Measurements from ENCODE around the gene ZBTB46.
"Not testable (repeated sequence)": the region's sequence is repeated elsewhere in the genome, so short reads cannot be mapped to it uniquely, and the experiment has no call there.

Gene ZBTB46

DNA sequence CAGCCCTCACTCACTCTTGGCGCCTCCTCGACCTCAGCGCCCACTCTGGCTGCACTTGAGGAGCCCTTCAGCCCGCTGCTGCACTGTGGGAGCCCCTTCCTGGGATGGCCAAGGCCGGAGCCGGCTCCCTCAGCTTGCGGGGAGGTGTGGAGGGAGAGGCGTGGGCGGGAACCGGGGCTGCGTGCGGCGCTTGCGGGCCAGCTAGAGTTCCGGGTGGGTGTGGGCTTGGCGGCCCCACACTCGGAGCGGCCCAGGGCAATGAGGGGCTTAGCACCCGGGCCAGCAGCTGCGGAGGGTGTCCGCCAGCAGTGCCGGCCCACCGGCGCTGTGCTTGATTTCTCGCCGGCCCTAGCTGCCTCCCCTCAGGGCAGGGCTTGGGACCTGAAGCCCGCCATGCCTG is 30.7 kb downstream of the ZBTB46 start:
- H3K36me3 ChIP-seq (ENCODE audit: control insufficient read depth in 1 of 2, insufficient read depth in 2 of 2, low read length in 2 of 2); H3K18ac ChIP-seq (ENCODE audit: low read length); H3K4me1 ChIP-seq (ENCODE audit: control insufficient read depth in 1 of 2, insufficient read depth in 2 of 2, low read length in 2 of 2); H4K12ac ChIP-seq (ENCODE audit: low read depth, low read length); H3K4me2 ChIP-seq (ENCODE audit: low read length); DNase-seq; H3K9me3 ChIP-seq (ENCODE audit: insufficient read depth, low read depth, low read length); H2BK12ac ChIP-seq (ENCODE audit: low read length); H2AFZ ChIP-seq (ENCODE audit: insufficient read depth, low read length, poor library complexity); H3K23ac ChIP-seq (ENCODE audit: low read length); H3K4me3 ChIP-seq (ENCODE audit: low read depth, low read length); H4K8ac ChIP-seq (ENCODE audit: low read depth, low read length); H2BK120ac ChIP-seq (ENCODE audit: insufficient read depth, low read length, poor library complexity); H3K14ac ChIP-seq (ENCODE audit: low read length); H3K27me3 ChIP-seq (ENCODE audit: insufficient read depth, low read length); H3K79me2 ChIP-seq (ENCODE audit: control insufficient read depth, insufficient read depth, low read length, poor library complexity); H3K9ac ChIP-seq (ENCODE audit: low read length); H2BK5ac ChIP-seq (ENCODE audit: low read depth, low read length, poor library complexity); H4K91ac ChIP-seq (ENCODE audit: low read depth, low read length); H3K27ac ChIP-seq (ENCODE audit: low read depth, low read length); H3K79me1 ChIP-seq (ENCODE audit: low read length); H3K4ac ChIP-seq (ENCODE audit: low read depth, low read length); H2AK5ac ChIP-seq (ENCODE audit: low read length): not testable (repeated sequence)
- whole genome bisulfite sequencing (ENCODE audit: extremely low coverage, insufficient coverage, insufficient read length): no CpG with 5 or more reads among the region's 27 CpGs

DNA sequence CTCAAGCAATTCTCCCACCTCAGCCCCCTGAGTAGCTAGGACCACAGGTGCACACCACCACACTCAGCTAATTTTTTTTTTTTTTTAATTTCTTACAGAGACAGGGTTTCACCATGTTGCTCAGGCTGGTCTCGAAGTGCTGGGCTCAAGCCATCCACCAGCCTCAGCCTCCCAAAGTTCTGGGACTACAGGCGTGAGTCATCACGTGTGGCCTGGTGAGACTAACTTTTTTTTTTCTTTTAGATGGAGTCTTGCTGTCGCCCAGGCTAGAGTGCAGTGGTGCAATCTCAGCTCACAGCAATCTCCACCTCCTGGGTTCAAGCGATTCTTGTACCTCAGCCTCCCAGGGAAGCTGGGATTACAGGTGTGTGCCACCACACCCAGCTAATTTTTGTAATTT is 31.9 kb downstream of the ZBTB46 start:
- no CpG with 5 or more reads among the region's 5 CpGs for WGBS (ENCODE audit: extremely low coverage, insufficient coverage, insufficient read length)
- not testable (repeated sequence) for H4K91ac ChIP-seq (ENCODE audit: low read depth, low read length); DNase-seq; H3K14ac ChIP-seq (ENCODE audit: low read length); H3K4me1 ChIP-seq (ENCODE audit: control insufficient read depth in 1 of 2, insufficient read depth in 2 of 2, low read length in 2 of 2); H3K79me2 ChIP-seq (ENCODE audit: control insufficient read depth, insufficient read depth, low read length, poor library complexity); H3K18ac ChIP-seq (ENCODE audit: low read length); H3K36me3 ChIP-seq (ENCODE audit: control insufficient read depth in 1 of 2, insufficient read depth in 2 of 2, low read length in 2 of 2); H3K9me3 ChIP-seq (ENCODE audit: insufficient read depth, low read depth, low read length); H3K79me1 ChIP-seq (ENCODE audit: low read length); H3K27me3 ChIP-seq (ENCODE audit: insufficient read depth, low read length); H3K4ac ChIP-seq (ENCODE audit: low read depth, low read length); H2AK5ac ChIP-seq (ENCODE audit: low read length); H4K8ac ChIP-seq (ENCODE audit: low read depth, low read length); H2BK5ac ChIP-seq (ENCODE audit: low read depth, low read length, poor library complexity); H4K12ac ChIP-seq (ENCODE audit: low read depth, low read length); H2BK120ac ChIP-seq (ENCODE audit: insufficient read depth, low read length, poor library complexity); H3K4me3 ChIP-seq (ENCODE audit: low read depth, low read length); H3K4me2 ChIP-seq (ENCODE audit: low read length); H3K27ac ChIP-seq (ENCODE audit: low read depth, low read length); H3K23ac ChIP-seq (ENCODE audit: low read length); H3K9ac ChIP-seq (ENCODE audit: low read length); H2AFZ ChIP-seq (ENCODE audit: insufficient read depth, low read length, poor library complexity); H2BK12ac ChIP-seq (ENCODE audit: low read length)

DNA sequence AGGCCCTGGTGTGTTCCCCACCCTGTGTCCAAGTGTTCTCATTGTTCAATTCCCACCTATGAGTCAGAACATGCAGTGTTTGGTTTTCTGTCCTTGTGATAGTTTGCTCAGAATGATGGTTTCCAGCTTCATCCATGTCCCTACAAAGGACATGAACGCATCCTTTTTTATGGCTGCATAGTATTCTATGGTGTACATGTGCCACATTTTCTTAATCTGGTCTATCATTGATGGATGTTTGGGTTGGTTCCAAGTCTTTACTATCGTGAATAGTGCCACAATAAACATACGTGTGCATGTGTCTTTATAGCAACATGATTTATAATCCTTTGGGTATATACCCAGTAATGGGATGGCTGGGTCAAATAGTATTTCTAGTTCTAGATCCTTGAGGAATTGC is 33.9 kb downstream of the ZBTB46 start:
- not testable (repeated sequence) for H4K91ac ChIP-seq (ENCODE audit: low read depth, low read length); H3K14ac ChIP-seq (ENCODE audit: low read length); H2BK120ac ChIP-seq (ENCODE audit: insufficient read depth, low read length, poor library complexity); H2AK5ac ChIP-seq (ENCODE audit: low read length); H3K79me2 ChIP-seq (ENCODE audit: control insufficient read depth, insufficient read depth, low read length, poor library complexity); H2BK5ac ChIP-seq (ENCODE audit: low read depth, low read length, poor library complexity); H3K79me1 ChIP-seq (ENCODE audit: low read length); H2AFZ ChIP-seq (ENCODE audit: insufficient read depth, low read length, poor library complexity); H3K4me2 ChIP-seq (ENCODE audit: low read length); H3K36me3 ChIP-seq (ENCODE audit: control insufficient read depth in 1 of 2, insufficient read depth in 2 of 2, low read length in 2 of 2); H3K9me3 ChIP-seq (ENCODE audit: insufficient read depth, low read depth, low read length); DNase-seq; H3K9ac ChIP-seq (ENCODE audit: low read length); H2BK12ac ChIP-seq (ENCODE audit: low read length); H4K12ac ChIP-seq (ENCODE audit: low read depth, low read length); H3K23ac ChIP-seq (ENCODE audit: low read length); H3K4ac ChIP-seq (ENCODE audit: low read depth, low read length); H4K8ac ChIP-seq (ENCODE audit: low read depth, low read length); H3K4me3 ChIP-seq (ENCODE audit: low read depth, low read length); H3K27ac ChIP-seq (ENCODE audit: low read depth, low read length); H3K4me1 ChIP-seq (ENCODE audit: control insufficient read depth in 1 of 2, insufficient read depth in 2 of 2, low read length in 2 of 2); H3K27me3 ChIP-seq (ENCODE audit: insufficient read depth, low read length); H3K18ac ChIP-seq (ENCODE audit: low read length)
- no CpG with 5 or more reads among the region's 3 CpGs for WGBS (ENCODE audit: extremely low coverage, insufficient coverage, insufficient read length)

DNA sequence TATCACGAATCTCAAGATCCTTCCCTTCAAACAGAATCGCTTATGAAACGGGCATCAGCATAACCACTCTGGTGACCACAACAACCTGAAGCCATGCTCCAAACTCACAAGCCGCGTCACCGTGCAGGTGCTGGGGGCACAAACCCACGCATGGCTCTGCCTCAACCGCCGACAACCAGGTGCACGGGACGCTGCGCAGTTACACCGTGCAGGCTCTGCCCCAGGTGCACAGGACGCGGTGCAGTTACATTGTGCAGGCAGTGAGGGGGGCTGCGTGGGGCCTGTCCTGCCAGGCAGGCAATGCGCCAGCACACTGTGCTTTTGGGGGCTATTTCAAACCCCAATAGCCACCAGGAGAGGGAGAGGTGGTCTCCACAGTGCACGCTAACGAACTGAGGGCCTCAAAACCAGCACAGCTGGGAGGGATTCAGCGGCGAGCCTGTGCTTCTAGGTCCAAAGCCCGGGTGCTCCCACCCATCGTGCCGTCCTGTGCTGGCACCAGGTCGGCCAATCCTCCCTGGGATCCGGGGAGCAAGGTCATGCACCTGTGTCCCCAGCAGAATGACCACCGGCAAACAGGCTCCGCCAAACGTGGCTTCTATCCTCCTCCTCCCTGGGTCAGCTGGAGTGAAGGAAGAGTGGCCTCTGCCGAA is 35.8 kb downstream of the ZBTB46 start:
- Histone ChIP-seq H3K79me2 (ENCODE audit: control insufficient read depth, insufficient read depth, low read length, poor library complexity) (no peaks in the 10 kb centered on the region), H3K23ac (ENCODE audit: low read length) (no peak overlapping the region), H3K79me1 (ENCODE audit: low read length) (no peaks in the 10 kb centered on the region), H3K14ac (ENCODE audit: low read length) (no peak overlapping the region), H4K8ac (ENCODE audit: low read depth, low read length) (no peak overlapping the region), H3K4me3 (ENCODE audit: low read depth, low read length) (no peak overlapping the region), H3K9ac (ENCODE audit: low read length) (no peak overlapping the region), H3K4me2 (ENCODE audit: low read length) (no peak overlapping the region), H3K9me3 (ENCODE audit: insufficient read depth, low read depth, low read length) (no peaks in the 10 kb centered on the region), H3K4me1 (ENCODE audit: control insufficient read depth in 1 of 2, insufficient read depth in 2 of 2, low read length in 2 of 2) (no peaks in the 10 kb centered on the region), H3K4ac (ENCODE audit: low read depth, low read length) (no peak overlapping the region), H2BK12ac (ENCODE audit: low read length) (no peak overlapping the region), H2BK120ac (ENCODE audit: insufficient read depth, low read length, poor library complexity) (no peak overlapping the region), H3K36me3 (ENCODE audit: control insufficient read depth in 1 of 2, insufficient read depth in 2 of 2, low read length in 2 of 2) (peaks cover 5 to 6% of the 10 kb centered on the region in 2 experiments), H4K12ac (ENCODE audit: low read depth, low read length) (no peak overlapping the region), H3K18ac (ENCODE audit: low read length) (no peak overlapping the region), H4K91ac (ENCODE audit: low read depth, low read length) (no peak overlapping the region), H2AK5ac (ENCODE audit: low read length) (no peak overlapping the region), H2BK5ac (ENCODE audit: low read depth, low read length, poor library complexity) (no peak overlapping the region), H2AFZ (ENCODE audit: insufficient read depth, low read length, poor library complexity) (no peak overlapping the region), H3K27ac (ENCODE audit: low read depth, low read length) (no peak overlapping the region), H3K27me3 (ENCODE audit: insufficient read depth, low read length) (no peaks in the 10 kb centered on the region)
- no peak for DNase-seq
- WGBS (ENCODE audit: extremely low coverage, insufficient coverage, insufficient read length): no CpG with 5 or more reads among the region's 30 CpGs

All from trophoblast cell (in vitro differentiated cells and primary cell).